Breast epithelium (tissue), 4 donors: Measurements from ENCODE around the gene NLRP11. TPM values are rescaled to one million over a fixed set of nuclear protein-coding genes. Genes with fewer than 3 reads are reported as not detected.

ENCODE experiments used
- DNase-seq, 2 donors: peaks; one replicate each; pipeline ENCODE4 v3.0.0-alpha.2; 2019; ENCODE audit warnings: low spot score in 2 of 2
- H3K27ac ChIP-seq, 2 donors: fragments of 200-600 bp; sonication (generic) in 1 of 2; one replicate each; pipeline ENCODE4 v1.5.1; 2016 to 2019; ENCODE audit warnings: mild to moderate bottlenecking in 1 of 2
- H3K27me3 ChIP-seq, 2 donors: fragments of 200-600 bp; sonication (generic) in 1 of 2; one replicate each; pipeline versions ENCODE4 v1.5.1 to v1.6.0; 2017 to 2019; ENCODE audit warnings: control low read depth in 1 of 2, mild to moderate bottlenecking in 1 of 2
- H3K36me3 ChIP-seq: fragments of 200-600 bp; one replicate; pipeline ENCODE4 v1.5.1; 2019
- H3K4me1 ChIP-seq, 2 donors: fragments of 200-600 bp; sonication (generic); one replicate each; pipeline ENCODE4 v1.5.1; 2016 to 2019; ENCODE audit warnings: control low read depth in 1 of 2
- H3K4me3 ChIP-seq, 3 donors: fragments of 200-600 bp; sonication (generic); 1 replicate in 2 of 3; 2 replicates in 1 of 3; pipeline ENCODE4 v1.5.1; 2016 to 2019; ENCODE audit warnings: mild to moderate bottlenecking in 3 of 3, moderate library complexity in 2 of 3
- H3K9me3 ChIP-seq, 2 donors: fragments of 200-600 bp; sonication (generic) in 1 of 2; one replicate each; pipeline ENCODE4 v1.5.1; 2016 to 2019; ENCODE audit warnings: control low read depth in 1 of 2
- CTCF ChIP-seq, 3 donors: fragments of 450-650 bp; IDR thresholded peaks; one replicate each; pipeline ENCODE4 v1.5.1; 2016 to 2017; ENCODE audit warnings: antibody characterized with exemption in 3 of 3, mild to moderate bottlenecking in 3 of 3, moderate library complexity in 3 of 3
- POLR2A ChIP-seq: fragments of 450-650 bp; IDR thresholded peaks from one replicate; pipeline ENCODE4 v1.6.1; 2016; ENCODE audit warnings: antibody characterized with exemption, mild to moderate bottlenecking, moderate library complexity
- POLR2AphosphoS5 ChIP-seq, 3 donors: sonication (generic); formaldehyde crosslinking; IDR thresholded peaks; one replicate each; pipeline ENCODE4 v1.6.1; 2017; ENCODE audit warnings: antibody characterized with exemption in 3 of 3
- intact Hi-C: fragments of 100-400 bp; cut with DNase I; formaldehyde crosslinking; loops from one replicate; pipeline ENCODE4 v1.15.1; 2023; ENCODE audit warnings: low total_unique reads
- total RNA-seq, 3 donors: library from RNA; depleted of rRNA; stranded (reverse); fragments of >200 nt; gene quantifications; one replicate each; pipeline ENCODE4 v1.1.0, GENCODE V29; 2016

NLRP11 gene
- total RNA-seq, 3 donors from 2014 or later: 0.33 TPM; not detected in 2

GRCh38 chr19:55838251-55838650, 6.5 kb upstream of the NLRP11 start:
- TF ChIP-seq POLR2A: no peak
- TF ChIP-seq POLR2AphosphoS5 (IDR thresholded peaks at IDR 0.05): no peak
- TF ChIP-seq CTCF (IDR thresholded peaks at IDR 0.05): no peak
- Histone ChIP-seq H3K9me3 (peaks cover 5 to 10% of the 10 kb centered on the region in 2 donors), H3K4me3 (no peak overlapping the region), H3K36me3 (no peaks in the 10 kb centered on the region), H3K27ac (no peak overlapping the region), H3K27me3 (no peaks in the 10 kb centered on the region), H3K4me1 (no peaks in the 10 kb centered on the region)
- intact Hi-C loops: no loop called here
- no peak for DNase-seq

- H3K9me3 ChIP-seq: peaks cover 0 to under 1% of the 10 kb centered on the region in 2 donors
- H3K4me3 ChIP-seq: no peak within 1 kb of the TSS
- no peak for TF ChIP-seq POLR2A
- TF ChIP-seq POLR2AphosphoS5 (IDR thresholded peaks at IDR 0.05): no peak
- TF ChIP-seq CTCF (IDR thresholded peaks at IDR 0.05): no peak
- no peaks in the 10 kb centered on the region for H3K36me3 ChIP-seq
- intact Hi-C loops: no loop called here
- H3K27me3 ChIP-seq: no peaks in the 10 kb centered on the region
- no peak for DNase-seq
- H3K27ac ChIP-seq: no peak within 1 kb of the TSS
- H3K4me1 ChIP-seq: no peaks in the 10 kb centered on the region
Measured at GRCh38 chr19:55836340-55836739, 4.5 kb upstream of the NLRP11 start, which contains the start of gene NLRP4. Gene NLRP4, plus strand, starts transcription at chr19:55836540. Its CDS starts 15,541 bp downstream, at chr19:55852081.

- DNase-seq: no peak
- Histone ChIP-seq H3K4me3 (no peak overlapping the region), H3K36me3 (no peaks in the 10 kb centered on the region), H3K27ac (no peak overlapping the region), H3K27me3 (no peaks in the 10 kb centered on the region), H3K4me1 (no peaks in the 10 kb centered on the region), H3K9me3 (no peaks in the 10 kb centered on the region)
- intact Hi-C loops: no loop called here
- no peak for TF ChIP-seq CTCF (IDR thresholded peaks at IDR 0.05)
- TF ChIP-seq POLR2A: no peak
- TF ChIP-seq POLR2AphosphoS5 (IDR thresholded peaks at IDR 0.05): no peak
Measured at GRCh38 chr19:55832676-55833075, 877 bp upstream of the NLRP11 start.

GRCh38 chr19:55830656-55831055, 1.1 kb downstream of the NLRP11 start:
- no peak for DNase-seq
- Histone ChIP-seq H3K4me1 (no peaks in the 10 kb centered on the region), H3K27ac (no peak overlapping the region), H3K36me3 (no peaks in the 10 kb centered on the region), H3K27me3 (no peaks in the 10 kb centered on the region), H3K4me3 (no peak overlapping the region), H3K9me3 (no peaks in the 10 kb centered on the region)
- TF ChIP-seq POLR2A (no peak), POLR2AphosphoS5 (IDR thresholded peaks at IDR 0.05) (no peak), CTCF (IDR thresholded peaks at IDR 0.05) (no peak)
- intact Hi-C loops: no loop called here

- no peak overlapping the region for H3K27ac ChIP-seq
- no peaks in the 10 kb centered on the region for H3K4me1 ChIP-seq
- no peaks in the 10 kb centered on the region for H3K36me3 ChIP-seq
- H3K4me3 ChIP-seq: no peak overlapping the region
- DNase-seq: no peak
- intact Hi-C loops: no loop called here
- no peaks in the 10 kb centered on the region for H3K27me3 ChIP-seq
- TF ChIP-seq POLR2A (no peak), POLR2AphosphoS5 (IDR thresholded peaks at IDR 0.05) (no peak), CTCF (IDR thresholded peaks at IDR 0.05) (no peak)
- no peaks in the 10 kb centered on the region for H3K9me3 ChIP-seq
Measured at GRCh38 chr19:55820037-55820436, 11.8 kb downstream of the NLRP11 start.
